IMR-90 (cell line): ENCODE measurements around the gene NPAS1. TPM values are rescaled to one million over a fixed set of nuclear protein-coding genes. Genes with fewer than 3 reads are reported as not detected.

Source experiments
- ATAC-seq: fragments of 200-7000 bp; cut with Tn5 transposase; 2 replicates; pipeline ENCODE4 v1.9.1; 2020; ENCODE audit warnings: low read depth, mild to moderate bottlenecking, moderate library complexity
- BruUV-seq: library from RNA; stranded (reverse); fragments of 400-500 nt; replicated peaks from 2 replicates; lab custom pipeline; 2021; lab: Mats Ljungman, UMichigan
- CTCF ChIA-PET: fragments of 300-600 bp; formaldehyde crosslinking; extraction: SDS; loops from one replicate; lab custom pipeline; 2021; ENCODE audit warnings: antibody characterized with exemption; lab: Yijun Ruan, JAX
- POLR2A ChIA-PET: fragments of 300-600 bp; sonication (Branson Sonifier 250); formaldehyde crosslinking; loops from one replicate; lab custom pipeline; 2022; ENCODE audit warnings: antibody characterized with exemption; ENCODE audit not compliant: unreplicated experiment; lab: Charles Lee
- DNase-seq: peaks from one replicate; pipeline ENCODE4 v3.0.0; 2013
- H2AFZ ChIP-seq: replicated peaks from 2 replicates; pipeline ENCODE3; 2013; ENCODE audit warnings: low read length, mild to moderate bottlenecking; ENCODE audit not compliant: poor library complexity
- H2AK5ac ChIP-seq: 2 replicates; pipeline ENCODE4 v1.6.1; 2013; ENCODE audit warnings: low read depth, low read length, inconsistent platforms
- H2AK9ac ChIP-seq: replicated peaks from 2 replicates; pipeline ENCODE3; 2013; ENCODE audit warnings: mild to moderate bottlenecking, low read depth, low read length, moderate library complexity; ENCODE audit not compliant: poor library complexity
- H2BK120ac ChIP-seq: 2 replicates; pipeline ENCODE4 v1.6.1; 2013; ENCODE audit warnings: low read depth, low read length, inconsistent platforms
- H2BK15ac ChIP-seq: 3 replicates; pipeline ENCODE4 v1.6.1; 2013; ENCODE audit warnings: low read depth, low read length, inconsistent platforms
- H2BK20ac ChIP-seq: 2 replicates; pipeline ENCODE4 v1.6.1; 2013; ENCODE audit warnings: low read depth, mild to moderate bottlenecking, inconsistent platforms, low read length, moderate library complexity
- H2BK5ac ChIP-seq: 2 replicates; pipeline ENCODE4 v1.6.1; 2013; ENCODE audit warnings: mild to moderate bottlenecking, low read depth, low read length, inconsistent platforms; ENCODE audit not compliant: poor library complexity, severe bottlenecking
- H3K14ac ChIP-seq: replicated peaks from 2 replicates; pipeline ENCODE4 v1.6.1; 2013; ENCODE audit warnings: low read depth, low read length, inconsistent platforms
- H3K18ac ChIP-seq: 2 replicates; pipeline ENCODE4 v1.6.1; 2013; ENCODE audit warnings: low read depth, low read length, control low read depth
- H3K23ac ChIP-seq: 2 replicates; pipeline ENCODE4 v1.6.1; 2013; ENCODE audit warnings: low read depth, low read length, inconsistent platforms
- H3K27ac ChIP-seq: 2 replicates; pipeline ENCODE4 v1.5.1; 2013; ENCODE audit warnings: mild to moderate bottlenecking, control low read depth, low read length; ENCODE audit not compliant: insufficient read depth
- H3K27me3 ChIP-seq: 2 replicates; pipeline ENCODE4 v1.6.1; 2013; ENCODE audit warnings: low read length; ENCODE audit not compliant: control insufficient read depth, insufficient read depth
- H3K36me3 ChIP-seq: 2 replicates; pipeline ENCODE4 v1.6.1; 2013; ENCODE audit warnings: low read length, mixed read lengths; ENCODE audit not compliant: control insufficient read depth, insufficient read depth
- H3K4ac ChIP-seq: 2 replicates; pipeline ENCODE4 v1.6.1; 2013; ENCODE audit warnings: low read depth, low read length, inconsistent platforms
- H3K4me1 ChIP-seq: 2 replicates; pipeline ENCODE4 v1.6.1; 2013; ENCODE audit warnings: low read length, mixed read lengths; ENCODE audit not compliant: control insufficient read depth, insufficient read depth
- H3K4me2 ChIP-seq: 2 replicates; pipeline ENCODE4 v1.6.1; 2013; ENCODE audit warnings: low read depth, mild to moderate bottlenecking, control low read depth, low read length, moderate library complexity
- H3K4me3 ChIP-seq: 2 replicates; pipeline ENCODE4 v1.5.1; 2013; ENCODE audit warnings: low read depth, mild to moderate bottlenecking, control low read depth, low read length, moderate library complexity; ENCODE audit not compliant: insufficient read depth
- H3K56ac ChIP-seq: 2 replicates; pipeline ENCODE4 v1.6.1; 2013; ENCODE audit warnings: low read length, inconsistent platforms; ENCODE audit not compliant: insufficient read depth; ENCODE audit errors: extremely low read depth
- H3K79me1 ChIP-seq, 2 experiments: 2 replicates each; pipeline ENCODE4 v1.6.1; 2013; ENCODE audit warnings: low read length in 2 of 2, inconsistent platforms in 1 of 2, low read depth in 1 of 2
- H3K9ac ChIP-seq: 2 replicates; pipeline ENCODE4 v1.6.1; 2013; ENCODE audit warnings: low read depth, low read length, control low read depth
- H3K9me1 ChIP-seq: 2 replicates; pipeline ENCODE4 v1.6.1; 2013; ENCODE audit warnings: low read length, inconsistent platforms; ENCODE audit not compliant: insufficient read depth
- H3K9me3 ChIP-seq: 2 replicates; pipeline ENCODE4 v1.6.1; 2013; ENCODE audit warnings: low read length; ENCODE audit not compliant: control insufficient read depth, insufficient read depth
- H4K20me1 ChIP-seq: 2 replicates; pipeline ENCODE4 v1.6.1; 2013; ENCODE audit warnings: low read length, inconsistent platforms; ENCODE audit not compliant: insufficient read depth
- H4K5ac ChIP-seq: 2 replicates; pipeline ENCODE4 v1.6.1; 2013; ENCODE audit warnings: mild to moderate bottlenecking, low read depth, low read length, control low read depth
- H4K8ac ChIP-seq, 2 experiments: 2 replicates each; pipeline ENCODE4 v1.6.1; 2013; ENCODE audit warnings: low read depth in 2 of 2, low read length in 2 of 2, control low read depth in 1 of 2, inconsistent platforms in 1 of 2
- H4K91ac ChIP-seq: 2 replicates; pipeline ENCODE4 v1.6.1; 2013; ENCODE audit warnings: low read depth, low read length, inconsistent platforms; ENCODE audit not compliant: insufficient read depth
- BHLHE40 ChIP-seq: fragments of 150-350 bp; IDR thresholded peaks from 2 replicates; pipeline ENCODE4 v1.6.1; 2016; ENCODE audit warnings: mild to moderate bottlenecking, low read depth, low read length
- CEBPB ChIP-seq: IDR thresholded peaks from 2 replicates; pipeline ENCODE4 v1.6.1; 2012; ENCODE audit warnings: low read depth, low read length, improper control_type of control experiment
- CHD1 ChIP-seq: IDR thresholded peaks from 2 replicates; pipeline ENCODE4 v1.6.1; 2012; ENCODE audit warnings: low read depth, low read length, improper control_type of control experiment
- MAFK ChIP-seq: IDR thresholded peaks from 2 replicates; pipeline ENCODE4 v1.6.1; 2012; ENCODE audit warnings: low read depth, low read length, improper control_type of control experiment
- MAZ ChIP-seq: IDR thresholded peaks from 2 replicates; pipeline ENCODE4 v1.6.1; 2012; ENCODE audit warnings: low read depth, mild to moderate bottlenecking, low read length, improper control_type of control experiment, moderate library complexity, borderline replicate concordance
- MXI1 ChIP-seq: IDR thresholded peaks from 2 replicates; pipeline ENCODE4 v1.6.1; 2012; ENCODE audit warnings: low read depth, mild to moderate bottlenecking, low read length, moderate library complexity, borderline replicate concordance
- POLR2A ChIP-seq: IDR thresholded peaks from 2 replicates; pipeline ENCODE4 v1.6.1; 2012; ENCODE audit warnings: mild to moderate bottlenecking, low read depth, low read length
- RAD21 ChIP-seq: IDR thresholded peaks from 2 replicates; pipeline ENCODE4 v1.6.1; 2012; ENCODE audit warnings: low read length, improper control_type of control experiment
- RCOR1 ChIP-seq: IDR thresholded peaks from 2 replicates; pipeline ENCODE4 v1.6.1; 2012; ENCODE audit warnings: mild to moderate bottlenecking, low read length, improper control_type of control experiment; ENCODE audit not compliant: insufficient replicate concordance
- RFX5 ChIP-seq: IDR thresholded peaks from 2 replicates; pipeline ENCODE4 v1.8.0; 2012; ENCODE audit warnings: low read depth, mild to moderate bottlenecking, low read length, moderate library complexity
- USF2 ChIP-seq: fragments of 150-350 bp; IDR thresholded peaks from 2 replicates; pipeline ENCODE4 v1.6.1; 2017; ENCODE audit warnings: mild to moderate bottlenecking, antibody characterized with exemption, low read length, low read depth
- WGBS, 2 experiments: methylation state at CpG; one replicate each; pipeline versions ENCODE4 v1.1.5 to v1.1.7; 2013; ENCODE audit warnings: missing lambda C conversion rate in 2 of 2; ENCODE audit not compliant: insufficient read length in 1 of 2; ENCODE audit errors: extremely low coverage in 2 of 2; 5-methylcytosine and 5-hydroxymethylcytosine counted together
- dilution Hi-C: fragments of 300-500 bp; cut with HindIII; formaldehyde crosslinking; loops from one replicate; pipeline ENCODE4 v1.14.3; 2018; ENCODE audit warnings: low sequenced_read_pairs; ENCODE audit not compliant: unreplicated experiment
- in situ Hi-C: fragments of 300-500 bp; cut with MboI; formaldehyde crosslinking; loops from 3 replicates; pipeline ENCODE4 v1.14.3; 2019; ENCODE audit warnings: low sequenced_read_pairs, inconsistent platforms, mixed read lengths
- intact Hi-C: fragments of 100-400 bp; cut with micrococcal nuclease; formaldehyde crosslinking; loops from 2 replicates; pipeline ENCODE4 v1.10.0; 2022
- polyA plus RNA-seq, 3 experiments: library from polyadenylated mRNA; depleted of rRNA; stranded (reverse); fragments of >200 nt; gene quantifications; 2 replicates each; pipeline ENCODE4 v1.2.3, GENCODE V29; 2012; ENCODE audit warnings: low replicate concordance in 1 of 3
- total RNA-seq: library from RNA; depleted of rRNA; stranded (reverse); fragments of >200 nt; gene quantifications from 2 replicates; pipeline ENCODE4 v1.2.3, GENCODE V29; 2012
- TF ChIP-seq, protein P1 (sequence below): fragments of 150-350 bp; IDR thresholded peaks from 2 replicates; pipeline ENCODE4 v1.6.1; 2016; ENCODE audit warnings: low read depth, mild to moderate bottlenecking, low read length, moderate library complexity, borderline replicate concordance

The NPAS1 gene
- total and polyA plus RNA-seq, 2 of the 4 experiments (the other 2 are of a cell fraction): 0.36 to 5.7 TPM

- ChIA-PET POLR2A (no interaction called here), CTCF (no interaction called here)
- no peaks in the 10 kb centered on the region for H3K27me3 ChIP-seq
- no peak overlapping the region for H2AFZ ChIP-seq
- TF ChIP-seq CEBPB: no peak
- TF ChIP-seq RFX5: no peak
- no peak for TF ChIP-seq BHLHE40
- TF ChIP-seq, protein P1, sequence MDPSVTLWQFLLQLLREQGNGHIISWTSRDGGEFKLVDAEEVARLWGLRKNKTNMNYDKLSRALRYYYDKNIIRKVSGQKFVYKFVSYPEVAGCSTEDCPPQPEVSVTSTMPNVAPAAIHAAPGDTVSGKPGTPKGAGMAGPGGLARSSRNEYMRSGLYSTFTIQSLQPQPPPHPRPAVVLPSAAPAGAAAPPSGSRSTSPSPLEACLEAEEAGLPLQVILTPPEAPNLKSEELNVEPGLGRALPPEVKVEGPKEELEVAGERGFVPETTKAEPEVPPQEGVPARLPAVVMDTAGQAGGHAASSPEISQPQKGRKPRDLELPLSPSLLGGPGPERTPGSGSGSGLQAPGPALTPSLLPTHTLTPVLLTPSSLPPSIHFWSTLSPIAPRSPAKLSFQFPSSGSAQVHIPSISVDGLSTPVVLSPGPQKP: no peak
- TF ChIP-seq POLR2A: no peak
- no peak for TF ChIP-seq RCOR1
- TF ChIP-seq MAFK: no peak
- TF ChIP-seq RAD21: no peak
- no peak for TF ChIP-seq CHD1
- no peak for TF ChIP-seq MXI1
- no peak for TF ChIP-seq MAZ
- TF ChIP-seq USF2: no peak
- 88% methylated on average over 24 of the region's 45 CpGs; no CpG with 5 or more reads in 1 of the 2 experiments for WGBS, 2 experiments
- H3K56ac ChIP-seq: no peak overlapping the region
- dilution Hi-C loops: no loop called here
- H2AK5ac ChIP-seq: no peak overlapping the region
- H3K4ac ChIP-seq: no peak overlapping the region
- no peak overlapping the region for H4K91ac ChIP-seq
- H4K5ac ChIP-seq: no peak overlapping the region
- no peak overlapping the region for H2AK9ac ChIP-seq
- BruUV-seq: no TSS peak
- H3K36me3 ChIP-seq: no peaks in the 10 kb centered on the region
- intact Hi-C loops: no loop called here
- no peak overlapping the region for H3K9ac ChIP-seq
- in situ Hi-C loops: no loop called here
- no peak overlapping the region for H3K23ac ChIP-seq
- H3K18ac ChIP-seq: no peak overlapping the region
- H3K9me3 ChIP-seq: no peaks in the 10 kb centered on the region
- no peak overlapping the region for H4K8ac ChIP-seq
- H3K27ac ChIP-seq: no peak overlapping the region
- no peaks in the 10 kb centered on the region for H3K4me1 ChIP-seq
- H3K9me1 ChIP-seq: no peaks in the 10 kb centered on the region
- ATAC-seq (no peak), DNase-seq (no peak)
- peaks cover 6% of the 10 kb centered on the region; the same call in 1 of the 2 replicates for H4K20me1 ChIP-seq
- H3K79me1 ChIP-seq: peaks cover 0 to 21% of the 10 kb centered on the region in 2 experiments; a peak in 3 of 4 replicates
- H3K4me2 ChIP-seq: no peak overlapping the region
- H2BK5ac ChIP-seq: no peak overlapping the region
- H2BK20ac ChIP-seq: no peak overlapping the region
- no peak overlapping the region for H3K14ac ChIP-seq
- no peak overlapping the region for H2BK120ac ChIP-seq
- H3K4me3 ChIP-seq: no peak overlapping the region
- H2BK15ac ChIP-seq: no peak overlapping the region
Measured at GRCh38 chr19:47045867-47046470, 26.3 kb downstream of the NPAS1 start.
